ENCODE results near the gene SORCS2.

SORCS2 gene

DNA sequence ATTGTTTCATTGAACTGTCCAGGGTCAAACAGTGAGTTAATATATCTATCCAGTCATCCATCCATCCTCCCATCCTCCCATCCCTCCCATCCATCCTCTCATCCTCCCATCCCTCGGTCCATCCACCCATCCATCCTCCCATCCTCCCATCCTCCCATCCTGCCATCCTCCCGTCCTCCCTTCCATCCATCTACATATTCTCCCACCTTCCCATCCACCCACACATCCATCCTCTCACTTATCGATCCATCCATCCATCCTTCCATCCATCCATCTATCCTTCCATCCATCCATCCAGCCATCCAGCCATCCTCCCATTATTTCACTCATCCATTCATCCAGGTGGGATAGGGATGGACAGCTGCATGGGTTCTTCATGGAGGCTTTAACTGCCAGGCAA, 277.8 kb downstream of the SORCS2 start:
- Histone ChIP-seq H3K27ac (ENCODE audit: low read length) (no peak overlapping the region), H3K27me3 (ENCODE audit: insufficient read depth, low read length, poor library complexity) (no peaks in the 10 kb centered on the region), H3K79me2 (ENCODE audit: insufficient read depth, low read length) (no peaks in the 10 kb centered on the region), H3K4me3 (ENCODE audit: low read depth in 1 of 2, low read length in 2 of 2) (no peak overlapping the region), H3K4me2 (ENCODE audit: insufficient read depth, low read length) (no peak overlapping the region), H3K36me3 (ENCODE audit: insufficient read depth, low read length) (no peaks in the 10 kb centered on the region), H3K9me3 (ENCODE audit: insufficient read depth, low read length, severe bottlenecking) (no peaks in the 10 kb centered on the region), H4K20me1 (ENCODE audit: insufficient read depth, low read length) (peaks cover 9% of the 10 kb centered on the region; the same call in 1 of the 2 replicates), H3K4me1 (ENCODE audit: insufficient read depth, low read length) (no peaks in the 10 kb centered on the region), H3K9ac (ENCODE audit: low read depth, low read length) (no peak overlapping the region), H2AFZ (ENCODE audit: low read depth, low read length) (no peak overlapping the region)
- TF ChIP-seq CTCF (IDR thresholded peaks at IDR 0.05; ENCODE audit: borderline replicate concordance, extremely low read depth, low read length, poor library complexity, severe bottlenecking), result no peak
- no peak for ATAC-seq (ENCODE audit: insufficient read depth, low read depth)
- DNase-seq, result no peak

DNA sequence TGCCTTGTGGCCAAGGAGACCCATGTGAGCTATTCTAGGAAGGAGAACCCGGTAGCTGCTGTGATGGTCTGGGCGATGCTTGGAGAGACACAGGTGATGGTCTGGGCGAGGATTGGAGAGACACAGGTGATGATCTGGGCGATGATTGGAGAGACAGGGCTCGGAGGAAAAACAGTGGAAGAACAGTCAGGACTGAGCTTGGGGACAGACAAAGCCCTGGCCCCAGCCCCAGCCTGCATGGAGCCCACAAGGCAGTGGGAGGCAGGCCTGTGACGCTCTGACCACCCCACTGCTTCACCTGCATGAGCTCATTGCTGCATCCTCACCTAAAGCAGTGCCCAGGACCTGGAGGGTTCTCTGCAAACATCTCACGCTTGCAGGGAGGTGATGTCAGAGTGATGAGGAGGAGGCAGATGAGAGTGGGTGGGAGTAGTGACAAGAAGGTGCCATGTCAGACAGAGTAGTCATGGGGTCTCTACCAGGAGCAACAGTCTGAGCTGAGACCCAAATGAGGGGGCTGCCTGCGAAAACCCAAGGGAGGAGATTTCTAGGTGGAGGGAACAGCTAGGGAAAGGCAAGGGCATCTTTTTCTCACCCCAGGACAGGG, 278.3 kb downstream of the SORCS2 start:
- no peaks in the 10 kb centered on the region for H3K36me3 ChIP-seq (ENCODE audit: insufficient read depth, low read length)
- H3K4me2 ChIP-seq (ENCODE audit: insufficient read depth, low read length), result no peak overlapping the region
- H3K27ac ChIP-seq (ENCODE audit: low read length), result no peak overlapping the region
- TF ChIP-seq EZH2 (IDR thresholded peaks at IDR 0.05; ENCODE audit: borderline replicate concordance, low read depth, low read length, severe bottlenecking) (no peak), CTCF (IDR thresholded peaks at IDR 0.05; ENCODE audit: borderline replicate concordance, extremely low read depth, low read length, poor library complexity, severe bottlenecking) (no peak)
- H3K4me3 ChIP-seq (ENCODE audit: low read depth in 1 of 2, low read length in 2 of 2), result no peak overlapping the region
- H3K9me3 ChIP-seq (ENCODE audit: insufficient read depth, low read length, severe bottlenecking), result no peaks in the 10 kb centered on the region
- H4K20me1 ChIP-seq (ENCODE audit: insufficient read depth, low read length), result peaks cover 9% of the 10 kb centered on the region; the same call in 1 of the 2 replicates
- DNase-seq, result no peak
- no peak for ATAC-seq (ENCODE audit: insufficient read depth, low read depth)
- H3K79me2 ChIP-seq (ENCODE audit: insufficient read depth, low read length), result no peaks in the 10 kb centered on the region
- no peaks in the 10 kb centered on the region for H3K27me3 ChIP-seq (ENCODE audit: insufficient read depth, low read length, poor library complexity)
- H3K9ac ChIP-seq (ENCODE audit: low read depth, low read length), result no peak overlapping the region
- H2AFZ ChIP-seq (ENCODE audit: low read depth, low read length), result no peak overlapping the region
- no peaks in the 10 kb centered on the region for H3K4me1 ChIP-seq (ENCODE audit: insufficient read depth, low read length)

GRCh38 chr4:7472442-7473013, 280.2 kb downstream of the SORCS2 start:
- no peaks in the 10 kb centered on the region for H3K4me1 ChIP-seq (ENCODE audit: insufficient read depth, low read length)
- H4K20me1 ChIP-seq (ENCODE audit: insufficient read depth, low read length), result peaks cover 9% of the 10 kb centered on the region; the same call in 1 of the 2 replicates
- H3K27me3 ChIP-seq (ENCODE audit: insufficient read depth, low read length, poor library complexity), result no peaks in the 10 kb centered on the region
- H3K79me2 ChIP-seq (ENCODE audit: insufficient read depth, low read length), result no peaks in the 10 kb centered on the region
- H3K4me3 ChIP-seq (ENCODE audit: low read depth in 1 of 2, low read length in 2 of 2), result no peak overlapping the region
- H3K9me3 ChIP-seq (ENCODE audit: insufficient read depth, low read length, severe bottlenecking), result no peaks in the 10 kb centered on the region
- DNase-seq (no peak), ATAC-seq (ENCODE audit: insufficient read depth, low read depth) (no peak)
- H2AFZ ChIP-seq (ENCODE audit: low read depth, low read length), result no peak overlapping the region
- no peak overlapping the region for H3K4me2 ChIP-seq (ENCODE audit: insufficient read depth, low read length)
- H3K9ac ChIP-seq (ENCODE audit: low read depth, low read length), result no peak overlapping the region
- no peak overlapping the region for H3K27ac ChIP-seq (ENCODE audit: low read length)
- H3K36me3 ChIP-seq (ENCODE audit: insufficient read depth, low read length), result no peaks in the 10 kb centered on the region
- no peak for TF ChIP-seq CTCF (IDR thresholded peaks at IDR 0.05; ENCODE audit: borderline replicate concordance, extremely low read depth, low read length, poor library complexity, severe bottlenecking)
- TF ChIP-seq EZH2 (IDR thresholded peaks at IDR 0.05; ENCODE audit: borderline replicate concordance, low read depth, low read length, severe bottlenecking), result no peak
